OCI-LY7 (cell line): ENCODE measurements around the gene CSTB. TPM values are rescaled to one million over a fixed set of nuclear protein-coding genes. Genes with fewer than 3 reads are reported as not detected.

Experiments
- BruUV-seq: library from RNA; stranded (reverse); fragments of 400-500 nt; replicated peaks from 2 replicates; lab custom pipeline; 2021; lab: Mats Ljungman, UMichigan
- CTCF ChIA-PET: fragments of 300-600 bp; sonication (Branson Sonifier 250); formaldehyde crosslinking; loops from one replicate; lab custom pipeline; 2022; ENCODE audit warnings: antibody characterized with exemption; ENCODE audit not compliant: unreplicated experiment; lab: Charles Lee
- POLR2A ChIA-PET: fragments of 300-600 bp; sonication (Branson Sonifier 250); formaldehyde crosslinking; loops from one replicate; lab custom pipeline; 2022; ENCODE audit warnings: antibody characterized with exemption; lab: Charles Lee
- DNase-seq: peaks from one replicate; pipeline ENCODE4 v3.0.0-alpha.2; 2015; ENCODE audit warnings: low spot score
- H2AFZ ChIP-seq: fragments of 200-600 bp; sonication (generic), shearing (Covaris generic); 2 replicates; pipeline ENCODE4 v1.6.1; 2014; ENCODE audit warnings: mild to moderate bottlenecking, antibody characterized with exemption, low read length, moderate library complexity
- H3K27ac ChIP-seq: fragments of 200-600 bp; sonication (generic); 2 replicates; pipeline ENCODE4 v1.5.1; 2014; ENCODE audit warnings: mixed run types, low read depth, mild to moderate bottlenecking, moderate library complexity, low read length, inconsistent platforms; ENCODE audit not compliant: poor library complexity, severe bottlenecking
- H3K36me3 ChIP-seq: fragments of 200-600 bp; sonication (generic); 2 replicates; pipeline ENCODE4 v1.6.1; 2014; ENCODE audit warnings: mild to moderate bottlenecking, antibody characterized with exemption, low read length, moderate library complexity, mixed read lengths; ENCODE audit not compliant: insufficient read depth
- H3K4me1 ChIP-seq: fragments of 200-600 bp; sonication (generic); 2 replicates; pipeline ENCODE4 v1.5.1; 2014; ENCODE audit warnings: mild to moderate bottlenecking, low read length; ENCODE audit not compliant: insufficient read depth, poor library complexity, severe bottlenecking
- H3K4me2 ChIP-seq: fragments of 200-600 bp; sonication (generic); 2 replicates; pipeline ENCODE4 v1.6.1; 2014; ENCODE audit warnings: mild to moderate bottlenecking, low read length
- H3K4me3 ChIP-seq: fragments of 200-600 bp; sonication (generic); 2 replicates; pipeline ENCODE4 v1.5.1; 2014; ENCODE audit warnings: mild to moderate bottlenecking, low read depth, low read length; ENCODE audit not compliant: poor library complexity, severe bottlenecking
- H3K79me2 ChIP-seq: fragments of 200-600 bp; sonication (generic); 2 replicates; pipeline ENCODE4 v1.6.1; 2016; ENCODE audit warnings: low read depth, mild to moderate bottlenecking, low read length, moderate library complexity, mixed read lengths; ENCODE audit not compliant: insufficient read depth
- H3K9me2 ChIP-seq: fragments of 200-600 bp; sonication (generic); 2 replicates; pipeline ENCODE4 v1.6.1; 2016; ENCODE audit warnings: mild to moderate bottlenecking, low read length, mixed read lengths; ENCODE audit not compliant: insufficient read depth
- H3K9me3 ChIP-seq: fragments of 200-600 bp; sonication (generic); 2 replicates; pipeline ENCODE4 v1.6.1; 2014; ENCODE audit warnings: mild to moderate bottlenecking, mixed run types, low read length, mixed read lengths
- H4K20me1 ChIP-seq: fragments of 200-600 bp; sonication (generic); 2 replicates; pipeline ENCODE4 v1.6.1; 2014; ENCODE audit warnings: mild to moderate bottlenecking, antibody characterized with exemption, low read length, moderate library complexity, mixed read lengths; ENCODE audit not compliant: insufficient read depth
- EZH2phosphoT487 ChIP-seq: fragments of 200-600 bp; sonication (generic); IDR thresholded peaks from 2 replicates; pipeline ENCODE4 v1.6.1; 2018; ENCODE audit warnings: low read depth, borderline replicate concordance, mild to moderate bottlenecking, mixed run types, antibody characterized with exemption, low read length, moderate library complexity, mixed read lengths
- intact Hi-C: fragments of 100-400 bp; cut with micrococcal nuclease; formaldehyde crosslinking; loops from one replicate; pipeline ENCODE4 v1.10.0; 2022; ENCODE audit not compliant: unreplicated experiment
- total RNA-seq, 2 experiments: library from RNA; depleted of rRNA in 1 of 2; stranded (reverse); fragments of >200 nt in 1 of 2; shearing (Covaris generic) in 1 of 2; gene quantifications; 2 replicates each; pipeline ENCODE4 v1.2.3, GENCODE V29; 2014 to 2022
- TF ChIP-seq, protein P1 (sequence below): fragments of 200-600 bp; sonication (generic); conservative IDR thresholded peaks from 2 replicates; pipeline ENCODE4 v1.5.1; 2014; ENCODE audit warnings: mild to moderate bottlenecking, antibody characterized with exemption, low read length, moderate library complexity, mixed read lengths

CSTB gene
- total RNA-seq, 2 experiments from 2014 or later: 15.6 to 33.3 TPM

- intact Hi-C loops: no loop called here
- H3K79me2 ChIP-seq: no peaks in the 10 kb centered on the region
- DNase-seq: no peak
- no peak overlapping the region for H3K27ac ChIP-seq
- no peaks in the 10 kb centered on the region for H3K9me3 ChIP-seq
- H3K4me1 ChIP-seq: peaks cover 4% of the 10 kb centered on the region
- H3K9me2 ChIP-seq: no peaks in the 10 kb centered on the region
- H3K36me3 ChIP-seq: peaks cover 100% of the 10 kb centered on the region
- ChIA-PET CTCF (no interaction called here), POLR2A (no interaction called here)
- no peak overlapping the region for H3K4me2 ChIP-seq
- H2AFZ ChIP-seq: no peak overlapping the region
- no peak for TF ChIP-seq EZH2phosphoT487
- TF ChIP-seq, protein P1, sequence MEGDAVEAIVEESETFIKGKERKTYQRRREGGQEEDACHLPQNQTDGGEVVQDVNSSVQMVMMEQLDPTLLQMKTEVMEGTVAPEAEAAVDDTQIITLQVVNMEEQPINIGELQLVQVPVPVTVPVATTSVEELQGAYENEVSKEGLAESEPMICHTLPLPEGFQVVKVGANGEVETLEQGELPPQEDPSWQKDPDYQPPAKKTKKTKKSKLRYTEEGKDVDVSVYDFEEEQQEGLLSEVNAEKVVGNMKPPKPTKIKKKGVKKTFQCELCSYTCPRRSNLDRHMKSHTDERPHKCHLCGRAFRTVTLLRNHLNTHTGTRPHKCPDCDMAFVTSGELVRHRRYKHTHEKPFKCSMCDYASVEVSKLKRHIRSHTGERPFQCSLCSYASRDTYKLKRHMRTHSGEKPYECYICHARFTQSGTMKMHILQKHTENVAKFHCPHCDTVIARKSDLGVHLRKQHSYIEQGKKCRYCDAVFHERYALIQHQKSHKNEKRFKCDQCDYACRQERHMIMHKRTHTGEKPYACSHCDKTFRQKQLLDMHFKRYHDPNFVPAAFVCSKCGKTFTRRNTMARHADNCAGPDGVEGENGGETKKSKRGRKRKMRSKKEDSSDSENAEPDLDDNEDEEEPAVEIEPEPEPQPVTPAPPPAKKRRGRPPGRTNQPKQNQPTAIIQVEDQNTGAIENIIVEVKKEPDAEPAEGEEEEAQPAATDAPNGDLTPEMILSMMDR: no peak
- H3K4me3 ChIP-seq: no peak overlapping the region
- BruUV-seq: no TSS peak
- no peaks in the 10 kb centered on the region; the same call in 1 of the 2 replicates for H4K20me1 ChIP-seq
Observed at GRCh38 chr21:43799301-43799840, 23.3 kb upstream of the CSTB start.

DNA sequence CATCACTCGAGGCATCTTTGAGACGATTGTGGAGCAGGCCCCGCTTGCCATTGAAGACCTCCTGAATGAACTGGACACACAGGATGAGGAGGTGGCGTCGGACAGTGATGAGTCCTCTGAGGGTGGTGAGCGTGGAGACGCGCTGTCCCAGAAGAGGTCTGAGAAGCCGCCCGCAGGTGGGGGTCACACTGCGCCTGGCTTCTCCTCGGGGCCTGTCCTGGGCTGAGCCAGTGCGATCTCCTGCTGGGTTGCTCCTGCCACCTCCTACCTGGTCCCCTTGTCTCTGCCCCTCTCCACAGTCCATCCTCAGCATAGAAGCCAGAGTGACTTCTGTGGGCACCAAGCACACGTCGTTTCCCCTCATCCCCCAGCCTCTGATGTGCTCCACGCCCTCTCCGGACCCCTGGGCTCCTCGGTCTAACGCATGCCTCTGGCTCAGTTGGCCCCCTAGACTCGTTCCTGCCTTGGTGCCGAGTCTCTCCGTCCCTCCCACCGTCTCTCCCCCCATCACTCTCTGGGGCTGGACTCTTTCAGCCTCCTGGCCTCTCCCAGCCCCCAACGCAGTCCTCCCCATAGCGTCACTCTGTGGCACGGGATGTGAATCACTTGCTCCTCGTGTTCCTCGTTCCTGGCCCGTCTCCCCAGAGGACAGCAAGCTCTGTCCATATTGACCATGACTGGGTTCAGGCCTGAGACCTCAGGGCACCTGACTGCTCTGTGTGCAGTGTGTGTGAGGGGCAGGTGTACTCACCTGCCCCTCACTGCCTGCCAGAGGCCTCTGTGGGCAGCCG, 22.0 kb upstream of the CSTB start:
- H3K4me1 ChIP-seq: no peaks in the 10 kb centered on the region
- no peak overlapping the region for H3K4me3 ChIP-seq
- no TSS peak for BruUV-seq
- H2AFZ ChIP-seq: no peak overlapping the region
- H3K27ac ChIP-seq: no peak overlapping the region
- no peaks in the 10 kb centered on the region; the same call in 1 of the 2 replicates for H4K20me1 ChIP-seq
- peaks cover 100% of the 10 kb centered on the region for H3K36me3 ChIP-seq
- no peaks in the 10 kb centered on the region for H3K9me3 ChIP-seq
- no peak for TF ChIP-seq EZH2phosphoT487
- TF ChIP-seq, protein P1: no peak
- ChIA-PET CTCF (interaction anchor here (0.8 kb wide), 1 partner anchor 9 kb away, joined by 3 read pairs; no protein-coding TSS in a partner anchor), POLR2A (no interaction called here)
- no peaks in the 10 kb centered on the region for H3K9me2 ChIP-seq
- intact Hi-C loops: no loop called here
- H3K79me2 ChIP-seq: no peaks in the 10 kb centered on the region
- H3K4me2 ChIP-seq: no peak overlapping the region
- DNase-seq: no peak

GRCh38 chr21:43797415-43797814, 21.3 kb upstream of the CSTB start:
- no peak overlapping the region for H3K27ac ChIP-seq
- peaks cover 3% of the 10 kb centered on the region; the same call in 1 of the 2 replicates for H3K79me2 ChIP-seq
- no peaks in the 10 kb centered on the region for H3K9me2 ChIP-seq
- TF ChIP-seq EZH2phosphoT487: no peak
- TF ChIP-seq, protein P1: no peak
- H3K4me3 ChIP-seq: no peak overlapping the region
- no peaks in the 10 kb centered on the region; the same call in 1 of the 2 replicates for H4K20me1 ChIP-seq
- no peak overlapping the region for H3K4me2 ChIP-seq
- DNase-seq: no peak
- no peaks in the 10 kb centered on the region for H3K4me1 ChIP-seq
- POLR2A ChIA-PET: no interaction called here
- BruUV-seq: no TSS peak
- peaks cover 100% of the 10 kb centered on the region for H3K36me3 ChIP-seq
- H3K9me3 ChIP-seq: no peaks in the 10 kb centered on the region
- no peak overlapping the region for H2AFZ ChIP-seq
- CTCF ChIA-PET: interaction anchor here (0.8 kb wide), 1 partner anchor 9 kb away, joined by 3 read pairs; no protein-coding TSS in a partner anchor
- intact Hi-C loops: no loop called here
